ENCODE results near the gene PRKAG1. TPM values are rescaled to one million over a fixed set of nuclear protein-coding genes. Genes with fewer than 3 reads are reported as not detected.

The PRKAG1 gene
- total RNA-seq, 4 donors from 2014 or later, result 40.0 to 61.4 (median 49.6) TPM

DNA sequence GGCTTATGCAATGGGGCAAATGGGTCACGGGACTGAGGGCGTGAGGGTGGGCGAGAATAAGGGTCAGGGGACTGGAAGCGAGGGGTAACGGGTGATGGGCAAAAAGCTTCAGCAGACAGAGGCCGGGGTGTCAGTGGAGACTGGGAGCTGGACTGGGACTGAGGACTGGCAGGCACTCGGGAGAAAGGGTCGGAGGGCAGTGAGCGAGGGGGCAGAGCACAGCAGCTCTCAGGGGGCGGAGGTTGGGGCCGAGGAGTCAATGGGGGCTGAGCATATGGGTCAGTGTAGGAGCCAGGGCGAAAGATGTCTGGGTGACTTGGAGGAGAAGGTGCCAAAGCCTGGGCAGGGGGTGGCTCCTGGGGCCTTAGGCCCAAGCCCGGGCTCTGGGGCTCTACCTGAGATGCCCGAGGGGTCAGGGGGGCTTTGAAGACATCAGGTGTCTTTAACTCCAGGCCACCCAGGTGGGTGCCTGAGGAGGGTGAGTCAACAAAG lies 21.8 kb upstream of the PRKAG1 start:
- H3K4me1 ChIP-seq, result no peaks in the 10 kb centered on the region
- H3K4me3 ChIP-seq, result no peak overlapping the region
- H3K27ac ChIP-seq, result no peak overlapping the region
- H3K9me3 ChIP-seq, result no peaks in the 10 kb centered on the region
- peaks cover 94% of the 10 kb centered on the region for H3K36me3 ChIP-seq
- no peaks in the 10 kb centered on the region for H3K27me3 ChIP-seq
- DNase-seq (ENCODE audit: low spot score in 2 of 2), result no peak
- TF ChIP-seq, protein P1, sequence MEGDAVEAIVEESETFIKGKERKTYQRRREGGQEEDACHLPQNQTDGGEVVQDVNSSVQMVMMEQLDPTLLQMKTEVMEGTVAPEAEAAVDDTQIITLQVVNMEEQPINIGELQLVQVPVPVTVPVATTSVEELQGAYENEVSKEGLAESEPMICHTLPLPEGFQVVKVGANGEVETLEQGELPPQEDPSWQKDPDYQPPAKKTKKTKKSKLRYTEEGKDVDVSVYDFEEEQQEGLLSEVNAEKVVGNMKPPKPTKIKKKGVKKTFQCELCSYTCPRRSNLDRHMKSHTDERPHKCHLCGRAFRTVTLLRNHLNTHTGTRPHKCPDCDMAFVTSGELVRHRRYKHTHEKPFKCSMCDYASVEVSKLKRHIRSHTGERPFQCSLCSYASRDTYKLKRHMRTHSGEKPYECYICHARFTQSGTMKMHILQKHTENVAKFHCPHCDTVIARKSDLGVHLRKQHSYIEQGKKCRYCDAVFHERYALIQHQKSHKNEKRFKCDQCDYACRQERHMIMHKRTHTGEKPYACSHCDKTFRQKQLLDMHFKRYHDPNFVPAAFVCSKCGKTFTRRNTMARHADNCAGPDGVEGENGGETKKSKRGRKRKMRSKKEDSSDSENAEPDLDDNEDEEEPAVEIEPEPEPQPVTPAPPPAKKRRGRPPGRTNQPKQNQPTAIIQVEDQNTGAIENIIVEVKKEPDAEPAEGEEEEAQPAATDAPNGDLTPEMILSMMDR (IDR thresholded peaks at IDR 0.05), result no peak
- TF ChIP-seq POLR2A (IDR thresholded peaks at IDR 0.05), result no peak
- 94% methylated on average over 14 of the region's 14 CpGs for WGBS

DNA sequence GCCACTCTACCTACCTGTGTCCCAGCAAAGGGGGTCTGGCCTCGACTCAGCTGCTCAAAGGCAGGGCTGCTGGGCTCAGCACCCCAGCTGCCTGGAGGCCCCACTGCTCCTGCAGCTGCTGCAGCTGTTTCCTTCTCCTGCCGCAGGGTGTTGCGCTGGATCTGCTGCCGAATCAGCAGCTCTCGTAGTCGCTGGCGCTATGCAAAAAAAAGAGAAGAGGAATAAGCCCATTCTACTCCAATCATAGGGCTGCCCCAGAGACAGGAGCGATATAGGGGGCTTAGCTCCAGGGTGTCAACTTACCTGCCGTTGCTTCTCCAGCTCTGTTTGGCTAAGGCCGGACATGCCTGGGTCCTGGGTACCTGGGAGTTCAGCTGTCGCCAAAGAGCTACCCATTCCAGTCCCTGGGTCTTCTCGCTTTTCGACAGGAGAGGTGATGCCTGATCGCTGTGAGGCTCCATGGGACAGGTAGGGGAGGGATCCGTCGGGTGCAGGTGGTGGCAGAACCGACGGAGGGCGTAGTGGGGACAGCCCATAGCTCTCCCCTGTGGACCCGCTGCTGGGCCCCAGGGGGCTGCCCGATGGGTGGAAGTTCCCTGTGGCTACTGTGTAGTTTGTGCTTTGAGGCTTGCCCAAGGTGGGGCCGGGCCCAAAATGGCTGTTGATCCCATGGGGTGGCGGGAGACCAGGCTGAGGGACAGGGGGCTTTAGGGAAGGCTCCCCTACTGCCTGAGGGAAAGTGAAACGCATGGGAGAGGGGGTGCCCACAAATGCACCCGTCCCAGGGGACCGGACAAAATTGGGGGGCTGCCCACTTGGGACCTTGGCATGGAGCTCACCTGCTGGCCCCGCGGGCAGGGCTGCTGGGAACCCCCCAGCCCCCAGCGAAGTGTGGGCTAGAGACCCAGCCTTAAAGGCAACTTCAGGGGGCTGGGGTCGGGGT lies 21.1 kb upstream of the PRKAG1 start:
- Histone ChIP-seq H3K4me3 (no peak overlapping the region), H3K4me1 (no peaks in the 10 kb centered on the region), H3K27me3 (no peaks in the 10 kb centered on the region), H3K9me3 (no peaks in the 10 kb centered on the region), H3K36me3 (peaks cover 94% of the 10 kb centered on the region), H3K27ac (no peak overlapping the region)
- no peak for DNase-seq (ENCODE audit: low spot score in 2 of 2)
- TF ChIP-seq, protein P1 (IDR thresholded peaks at IDR 0.05), result no peak
- no peak for TF ChIP-seq EP300 (IDR thresholded peaks at IDR 0.05)
- TF ChIP-seq POLR2AphosphoS5 (IDR thresholded peaks at IDR 0.05), result no peak
- no peak for TF ChIP-seq POLR2A (IDR thresholded peaks at IDR 0.05)
- 92% methylated on average over 30 of the region's 30 CpGs for WGBS

DNA sequence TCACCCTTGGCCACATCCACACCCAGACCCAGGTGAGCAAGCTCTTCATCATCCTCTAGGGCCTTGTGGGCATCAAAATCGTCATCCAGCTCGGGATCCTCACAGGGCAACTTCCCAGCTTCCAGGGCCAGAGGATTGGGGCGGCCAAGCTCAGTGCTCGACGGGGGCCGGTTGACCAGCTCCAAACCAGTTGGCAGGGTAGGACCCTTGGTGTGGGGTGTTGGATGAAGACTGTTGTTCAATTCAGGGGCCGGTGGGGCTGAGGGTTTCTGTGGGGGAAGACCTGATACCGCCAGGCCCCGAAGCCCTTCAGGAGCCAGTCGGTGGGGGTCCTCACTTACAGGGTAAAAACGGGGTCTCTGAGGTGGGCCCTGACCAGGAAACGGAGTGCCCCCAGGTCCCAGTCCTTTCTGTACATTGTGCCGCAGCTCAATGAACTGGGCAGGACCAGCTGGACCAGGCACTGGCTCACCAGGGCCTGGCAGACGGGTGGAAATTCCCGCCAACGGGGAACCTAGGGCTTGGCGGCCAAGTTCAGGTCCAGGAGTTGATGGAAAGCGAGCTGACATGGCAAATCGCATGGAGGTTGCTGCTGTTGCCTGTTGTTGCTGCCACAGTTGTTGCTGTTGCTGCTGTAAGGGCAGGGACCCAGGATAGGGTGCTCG lies 19.8 kb upstream of the PRKAG1 start:
- TF ChIP-seq EP300 (IDR thresholded peaks at IDR 0.05) (no peak), POLR2A (IDR thresholded peaks at IDR 0.05) (no peak), POLR2AphosphoS5 (IDR thresholded peaks at IDR 0.05) (no peak)
- TF ChIP-seq, protein P1 (IDR thresholded peaks at IDR 0.05), result no peak
- Histone ChIP-seq H3K4me3 (no peak overlapping the region), H3K9me3 (no peaks in the 10 kb centered on the region), H3K27me3 (no peaks in the 10 kb centered on the region), H3K36me3 (peaks cover 94% of the 10 kb centered on the region), H3K4me1 (no peaks in the 10 kb centered on the region), H3K27ac (no peak overlapping the region)
- WGBS, result 91% methylated on average over 12 of the region's 20 CpGs
- no peak for DNase-seq (ENCODE audit: low spot score in 2 of 2)

DNA sequence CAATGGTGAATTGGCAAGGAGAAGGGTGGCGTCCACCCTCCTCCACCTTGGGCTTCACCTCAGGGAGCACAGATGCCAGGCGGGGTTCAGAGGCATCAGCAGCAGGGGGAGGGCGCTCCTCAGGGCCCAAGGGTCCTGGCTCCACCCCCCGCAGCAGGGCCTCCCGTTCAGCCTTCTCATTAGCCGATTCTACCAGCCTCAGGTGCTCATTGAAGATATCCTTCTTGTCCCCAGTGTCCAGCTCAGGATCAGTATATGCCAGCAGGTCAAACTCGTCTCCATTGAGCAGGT lies 19.3 kb upstream of the PRKAG1 start:
- WGBS, result 100% methylated on average over 1 of the region's 7 CpGs
- no peaks in the 10 kb centered on the region for H3K9me3 ChIP-seq
- no peak for DNase-seq (ENCODE audit: low spot score in 2 of 2)
- H3K27ac ChIP-seq, result no peak overlapping the region
- TF ChIP-seq, protein P1 (IDR thresholded peaks at IDR 0.05), result no peak
- TF ChIP-seq POLR2A (IDR thresholded peaks at IDR 0.05) (no peak), EP300 (IDR thresholded peaks at IDR 0.05) (no peak), POLR2AphosphoS5 (IDR thresholded peaks at IDR 0.05) (no peak)
- H3K36me3 ChIP-seq, result peaks cover 94% of the 10 kb centered on the region
- no peak overlapping the region for H3K4me3 ChIP-seq
- H3K4me1 ChIP-seq, result no peaks in the 10 kb centered on the region
- H3K27me3 ChIP-seq, result no peaks in the 10 kb centered on the region
